ENCODE results near the gene ASB18.

GRCh38 chr2:236156860-236157194 is 107.4 kb downstream of the ASB18 start:
- no peak for TF ChIP-seq BRD4 (CRISPR knock-in tag; IDR thresholded peaks at IDR 0.05)
- no peak for TF ChIP-seq ZFX (CRISPR knock-in tag; IDR thresholded peaks at IDR 0.05; ENCODE audit: low read depth)
- TF ChIP-seq SMAD1 (CRISPR knock-in tag; IDR thresholded peaks at IDR 0.05; ENCODE audit: borderline replicate concordance, low read depth): no peak
- TF ChIP-seq SOX6 (IDR thresholded peaks at IDR 0.05): no peak
- no peak for TF ChIP-seq SOX6 (CRISPR knock-in tag; IDR thresholded peaks at IDR 0.05)
- no peak for TF ChIP-seq ZNF143 (CRISPR knock-in tag; IDR thresholded peaks at IDR 0.05)
- no peak for TF ChIP-seq ZFP36L2 (CRISPR knock-in tag; IDR thresholded peaks at IDR 0.05)
- no peak for TF ChIP-seq ZNF232 (CRISPR knock-in tag; IDR thresholded peaks at IDR 0.05; ENCODE audit: borderline replicate concordance)
- TF ChIP-seq HDAC2 (CRISPR knock-in tag; IDR thresholded peaks at IDR 0.05): no peak
- TF ChIP-seq, protein P1, sequence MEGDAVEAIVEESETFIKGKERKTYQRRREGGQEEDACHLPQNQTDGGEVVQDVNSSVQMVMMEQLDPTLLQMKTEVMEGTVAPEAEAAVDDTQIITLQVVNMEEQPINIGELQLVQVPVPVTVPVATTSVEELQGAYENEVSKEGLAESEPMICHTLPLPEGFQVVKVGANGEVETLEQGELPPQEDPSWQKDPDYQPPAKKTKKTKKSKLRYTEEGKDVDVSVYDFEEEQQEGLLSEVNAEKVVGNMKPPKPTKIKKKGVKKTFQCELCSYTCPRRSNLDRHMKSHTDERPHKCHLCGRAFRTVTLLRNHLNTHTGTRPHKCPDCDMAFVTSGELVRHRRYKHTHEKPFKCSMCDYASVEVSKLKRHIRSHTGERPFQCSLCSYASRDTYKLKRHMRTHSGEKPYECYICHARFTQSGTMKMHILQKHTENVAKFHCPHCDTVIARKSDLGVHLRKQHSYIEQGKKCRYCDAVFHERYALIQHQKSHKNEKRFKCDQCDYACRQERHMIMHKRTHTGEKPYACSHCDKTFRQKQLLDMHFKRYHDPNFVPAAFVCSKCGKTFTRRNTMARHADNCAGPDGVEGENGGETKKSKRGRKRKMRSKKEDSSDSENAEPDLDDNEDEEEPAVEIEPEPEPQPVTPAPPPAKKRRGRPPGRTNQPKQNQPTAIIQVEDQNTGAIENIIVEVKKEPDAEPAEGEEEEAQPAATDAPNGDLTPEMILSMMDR (CRISPR knock-in tag; IDR thresholded peaks at IDR 0.05): no peak
- TF ChIP-seq ZNF407 (CRISPR knock-in tag; IDR thresholded peaks at IDR 0.05; ENCODE audit: not compliant biosample characterization): no peak
- no peak for TF ChIP-seq EP300 (IDR thresholded peaks at IDR 0.05; ENCODE audit: low read depth in 2 of 2, low read length in 2 of 2)
- no peak for TF ChIP-seq EP300 (CRISPR knock-in tag; IDR thresholded peaks at IDR 0.05; ENCODE audit: borderline replicate concordance)
